SK-N-MC (cell line): Measurements from ENCODE around the gene GNAQ.

Experiments used
- EZH2 ChIP-seq: fragments of 200-600 bp; sonication (generic); IDR thresholded peaks from one replicate; pipeline ENCODE4 v1.6.1; 2017; ENCODE audit warnings: antibody characterized with exemption
- FOXP2 ChIP-seq: optimal IDR thresholded peaks from 2 replicates; pipeline ENCODE3; 2011; ENCODE audit warnings: mild to moderate bottlenecking, moderate library complexity; ENCODE audit not compliant: insufficient read depth; ENCODE audit errors: extremely low read length, control extremely low read depth
- POLR2AphosphoS5 ChIP-seq: IDR thresholded peaks from 2 replicates; pipeline ENCODE4 v1.6.1; 2012; ENCODE audit warnings: mild to moderate bottlenecking, low read depth, low read length, borderline replicate concordance

DNA sequence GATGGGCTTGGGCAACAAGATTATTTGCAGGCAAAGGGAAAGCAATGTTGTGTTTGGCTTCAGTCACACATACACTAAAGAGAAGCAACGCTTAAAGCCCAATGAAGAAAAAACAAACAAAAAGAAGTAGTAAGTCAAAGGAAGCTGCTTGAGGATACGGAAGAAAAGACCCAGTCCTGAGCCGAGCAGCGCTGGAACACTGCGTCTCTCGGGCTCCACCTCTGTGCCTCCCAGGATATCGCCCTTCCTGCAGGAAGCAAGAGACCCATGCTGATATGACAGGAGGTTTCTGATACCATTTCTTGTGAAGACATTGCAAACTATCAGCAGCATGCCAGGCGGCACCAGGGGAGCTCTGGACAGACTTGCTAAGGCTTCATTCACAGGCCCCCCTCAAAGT, 9.9 kb downstream of the GNAQ start:
- no peak for TF ChIP-seq EZH2
- no peak for TF ChIP-seq FOXP2
- no peak for TF ChIP-seq POLR2AphosphoS5
